ENCODE results near the gene PGLYRP2. TPM values are rescaled to one million over a fixed set of nuclear protein-coding genes. Genes with fewer than 3 reads are reported as not detected.

Gene PGLYRP2
- total and polyA plus RNA-seq, 9 of the 15 experiments (the other 6 are each of a cell fraction or from before 2014, with no cell fraction given), result not detected

DNA sequence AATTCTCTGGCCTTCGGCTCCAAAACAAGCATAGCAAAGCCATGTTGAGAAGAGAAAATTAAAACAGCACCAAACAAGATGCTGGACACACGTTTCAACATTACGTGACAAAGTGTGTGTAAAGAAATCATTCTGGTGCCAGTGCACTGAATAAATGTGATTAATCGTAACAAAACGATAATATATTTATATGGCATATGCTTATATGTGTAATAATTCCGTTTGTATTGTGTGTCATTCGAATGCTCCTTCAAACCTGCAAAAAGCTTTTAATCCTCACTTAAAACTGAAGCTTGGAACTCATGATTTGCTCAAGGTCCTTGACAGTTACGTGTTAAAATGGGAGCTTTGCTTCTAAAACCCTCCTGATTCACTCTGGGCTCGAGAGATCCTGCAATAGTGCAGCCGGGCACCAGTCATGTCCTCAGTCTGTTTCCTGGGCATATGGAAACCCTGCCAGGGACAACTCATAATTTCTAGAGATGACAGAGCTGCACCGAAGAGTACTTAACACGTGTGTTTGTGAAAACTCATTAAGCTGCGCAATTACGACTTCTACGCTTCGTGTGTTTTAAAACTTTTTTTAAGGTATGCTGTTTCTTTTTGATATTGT, 59.8 kb downstream of the PGLYRP2 start (continued):
- TF ChIP-seq, protein P1, sequence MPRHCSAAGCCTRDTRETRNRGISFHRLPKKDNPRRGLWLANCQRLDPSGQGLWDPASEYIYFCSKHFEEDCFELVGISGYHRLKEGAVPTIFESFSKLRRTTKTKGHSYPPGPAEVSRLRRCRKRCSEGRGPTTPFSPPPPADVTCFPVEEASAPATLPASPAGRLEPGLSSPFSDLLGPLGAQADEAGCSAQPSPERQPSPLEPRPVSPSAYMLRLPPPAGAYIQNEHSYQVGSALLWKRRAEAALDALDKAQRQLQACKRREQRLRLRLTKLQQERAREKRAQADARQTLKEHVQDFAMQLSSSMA (CRISPR knock-in tag; IDR thresholded peaks at IDR 0.05), result 0 out of 2 replicates have a peak, but pooled peaks have one; percentile 40
- TF ChIP-seq HEY1 (CRISPR knock-in tag; IDR thresholded peaks at IDR 0.05; ENCODE audit: borderline replicate concordance) (0 out of 2 replicates have a peak, but pooled peaks have one; percentile 65), SMARCA4 (IDR thresholded peaks at IDR 0.05) (0 out of 2 replicates have a peak, but pooled peaks have one; percentile 7), ESRRB (CRISPR knock-in tag; IDR thresholded peaks at IDR 0.05; ENCODE audit: borderline replicate concordance) (no peak), ELF1 (tag; IDR thresholded peaks at IDR 0.05) (0 out of 2 replicates have a peak, but pooled peaks have one; percentile 23), GMEB1 (CRISPR knock-in tag; IDR thresholded peaks at IDR 0.05) (0 out of 2 replicates have a peak, but pooled peaks have one; percentile 11), ZFP1 (CRISPR knock-in tag; IDR thresholded peaks at IDR 0.05) (no peak), FOXA1 (IDR thresholded peaks at IDR 0.05; ENCODE audit: borderline replicate concordance) (no peak), HNRNPL (IDR thresholded peaks at IDR 0.05; ENCODE audit: low read depth, low read length) (peak; percentile 59; the same call in 1 of the 2 replicates)

MicroRNAs within 50 kb of the gene (microRNA counts, 767-probe panel; counts per million panel counts)
- 870 counts per million, percentile 17 among the panel's probes with 10 or more counts for microRNA hsa-miR-1470

Small RNAs within 50 kb of the gene (microRNA-seq; reads per million reads assigned to microRNA genes)
- not detected for gene MIR1470 (ENCODE audit: borderline microRNAs expressed)

Small RNAs within 50 kb of the gene (small RNA-seq; reads per million reads assigned to genes)
- not detected for gene MIR1470

Other genes with a start within 250 kb of the PGLYRP2 start
Only the 7 nearest of the 11 such genes appear.
- gene BRD4, start 147.0 kb downstream of the PGLYRP2 start, total RNA-seq (2014; rRNA removed), result 15.6 and 24.0 TPM in 2 replicates
- 11.3 and 13.0 TPM in 2 replicates for gene BRD4, start 147.0 kb downstream of the PGLYRP2 start, total RNA-seq (2014; rRNA removed; fragmentation: Illumina TruSeq; extraction: Trizol)
- 16.1 and 18.2 TPM in 2 replicates for gene BRD4, start 147.0 kb downstream of the PGLYRP2 start, total RNA-seq (2015; rRNA removed; fragmentation: Illumina TruSeq; extraction: Trizol)
- gene BRD4, start 147.0 kb downstream of the PGLYRP2 start, total RNA-seq (2021), result 93.7 and 105 TPM in 2 replicates
- 8.9 and 11.0 TPM in 2 replicates for gene BRD4, start 147.0 kb downstream of the PGLYRP2 start, polyA plus RNA-seq (2011; rRNA removed)
- gene BRD4, start 147.0 kb downstream of the PGLYRP2 start, polyA plus RNA-seq (2014; fragmentation: Illumina TruSeq; extraction: Trizol), result 35.3 and 43.4 TPM in 2 replicates
- gene BRD4, start 147.0 kb downstream of the PGLYRP2 start, polyA plus RNA-seq (2014; fragmentation: Nextera tagmentation; extraction: Ambion mirVana), result 1 to 10 TPM; 1.8 to 5.4 TPM
- 23.3 and 24.3 TPM in 2 replicates for gene BRD4, start 147.0 kb downstream of the PGLYRP2 start, polyA plus RNA-seq (2014; rRNA removed)
- 33.5 and 34.2 TPM in 2 replicates for gene AKAP8, start 99.7 kb downstream of the PGLYRP2 start, total RNA-seq (2014; rRNA removed)
- 13.3 and 13.8 TPM in 2 replicates for gene AKAP8, start 99.7 kb downstream of the PGLYRP2 start, total RNA-seq (2014; rRNA removed; fragmentation: Illumina TruSeq; extraction: Trizol)
- gene AKAP8, start 99.7 kb downstream of the PGLYRP2 start, total RNA-seq (2015; rRNA removed; fragmentation: Illumina TruSeq; extraction: Trizol), result 20.2 and 22.6 TPM in 2 replicates
- 49.9 and 56.5 TPM in 2 replicates for gene AKAP8, start 99.7 kb downstream of the PGLYRP2 start, total RNA-seq (2021)
- gene AKAP8, start 99.7 kb downstream of the PGLYRP2 start, polyA plus RNA-seq (2011; rRNA removed), result 15.0 and 18.4 TPM in 2 replicates
- gene AKAP8, start 99.7 kb downstream of the PGLYRP2 start, polyA plus RNA-seq (2014; fragmentation: Illumina TruSeq; extraction: Trizol), result 14.6 and 17.0 TPM in 2 replicates
- 1 to 10 TPM; 3.4 to 4.4 TPM for gene AKAP8, start 99.7 kb downstream of the PGLYRP2 start, polyA plus RNA-seq (2014; fragmentation: Nextera tagmentation; extraction: Ambion mirVana)
- 25.5 and 27.4 TPM in 2 replicates for gene AKAP8, start 99.7 kb downstream of the PGLYRP2 start, polyA plus RNA-seq (2014; rRNA removed)
- gene AKAP8L, start 60.5 kb downstream of the PGLYRP2 start, total RNA-seq (2014; rRNA removed), result 108 and 121 TPM in 2 replicates
- 61.1 and 65.5 TPM in 2 replicates for gene AKAP8L, start 60.5 kb downstream of the PGLYRP2 start, total RNA-seq (2014; rRNA removed; fragmentation: Illumina TruSeq; extraction: Trizol)
- 66.6 and 70.7 TPM in 2 replicates for gene AKAP8L, start 60.5 kb downstream of the PGLYRP2 start, total RNA-seq (2015; rRNA removed; fragmentation: Illumina TruSeq; extraction: Trizol)
- gene AKAP8L, start 60.5 kb downstream of the PGLYRP2 start, total RNA-seq (2021), result 107 and 116 TPM in 2 replicates
- gene AKAP8L, start 60.5 kb downstream of the PGLYRP2 start, polyA plus RNA-seq (2011; rRNA removed), result 56.8 and 95.7 TPM in 2 replicates
- gene AKAP8L, start 60.5 kb downstream of the PGLYRP2 start, polyA plus RNA-seq (2014; fragmentation: Illumina TruSeq; extraction: Trizol), result 75.8 and 84.0 TPM in 2 replicates
- 1 to 10 TPM; 2.4 to 7.0 TPM for gene AKAP8L, start 60.5 kb downstream of the PGLYRP2 start, polyA plus RNA-seq (2014; fragmentation: Nextera tagmentation; extraction: Ambion mirVana)
- gene AKAP8L, start 60.5 kb downstream of the PGLYRP2 start, polyA plus RNA-seq (2014; rRNA removed), result 92.5 and 111 TPM in 2 replicates
- gene WIZ, start 29.5 kb downstream of the PGLYRP2 start, total RNA-seq (2014; rRNA removed), result 13.9 and 16.0 TPM in 2 replicates
- 1.1 and 1.3 TPM in 2 replicates for gene WIZ, start 29.5 kb downstream of the PGLYRP2 start, total RNA-seq (2014; rRNA removed; fragmentation: Illumina TruSeq; extraction: Trizol)
- gene WIZ, start 29.5 kb downstream of the PGLYRP2 start, total RNA-seq (2015; rRNA removed; fragmentation: Illumina TruSeq; extraction: Trizol), result 4.8 and 5.4 TPM in 2 replicates
- 32.7 and 37.5 TPM in 2 replicates for gene WIZ, start 29.5 kb downstream of the PGLYRP2 start, total RNA-seq (2021)
- 3.7 and 4.7 TPM in 2 replicates for gene WIZ, start 29.5 kb downstream of the PGLYRP2 start, polyA plus RNA-seq (2011; rRNA removed)
- 9.4 and 22.9 TPM in 2 replicates for gene WIZ, start 29.5 kb downstream of the PGLYRP2 start, polyA plus RNA-seq (2014; fragmentation: Illumina TruSeq; extraction: Trizol)
- gene WIZ, start 29.5 kb downstream of the PGLYRP2 start, polyA plus RNA-seq (2014; fragmentation: Nextera tagmentation; extraction: Ambion mirVana), result under 1 TPM; 0.06 to 0.08 TPM
- gene WIZ, start 29.5 kb downstream of the PGLYRP2 start, polyA plus RNA-seq (2014; rRNA removed), result 19.1 and 21.8 TPM in 2 replicates
- 0.04 TPM in 1 of 2 replicates, not detected in the other for gene RASAL3, start 15.0 kb downstream of the PGLYRP2 start, total RNA-seq (2014; rRNA removed)
- gene RASAL3, start 15.0 kb downstream of the PGLYRP2 start, total RNA-seq (2014; rRNA removed; fragmentation: Illumina TruSeq; extraction: Trizol), result not detected in 2 replicates
- gene RASAL3, start 15.0 kb downstream of the PGLYRP2 start, total RNA-seq (2015; rRNA removed; fragmentation: Illumina TruSeq; extraction: Trizol), result not detected in 2 replicates
- 0.44 and 0.87 TPM in 2 replicates for gene RASAL3, start 15.0 kb downstream of the PGLYRP2 start, total RNA-seq (2021)
- not detected in 2 replicates for gene RASAL3, start 15.0 kb downstream of the PGLYRP2 start, polyA plus RNA-seq (2011; rRNA removed)
- gene RASAL3, start 15.0 kb downstream of the PGLYRP2 start, polyA plus RNA-seq (2014; fragmentation: Illumina TruSeq; extraction: Trizol), result not detected in 2 replicates
- gene RASAL3, start 15.0 kb downstream of the PGLYRP2 start, polyA plus RNA-seq (2014; fragmentation: Nextera tagmentation; extraction: Ambion mirVana), result not detected
- 0.07 TPM in 1 of 2 replicates, not detected in the other for gene RASAL3, start 15.0 kb downstream of the PGLYRP2 start, polyA plus RNA-seq (2014; rRNA removed)
- gene CYP4F22, start 29.0 kb upstream of the PGLYRP2 start, total RNA-seq (2014; rRNA removed), result not detected in 2 replicates
- not detected in 2 replicates for gene CYP4F22, start 29.0 kb upstream of the PGLYRP2 start, total RNA-seq (2014; rRNA removed; fragmentation: Illumina TruSeq; extraction: Trizol)
- gene CYP4F22, start 29.0 kb upstream of the PGLYRP2 start, total RNA-seq (2015; rRNA removed; fragmentation: Illumina TruSeq; extraction: Trizol), result not detected in 2 replicates
- not detected in 2 replicates for gene CYP4F22, start 29.0 kb upstream of the PGLYRP2 start, total RNA-seq (2021)
- gene CYP4F22, start 29.0 kb upstream of the PGLYRP2 start, polyA plus RNA-seq (2011; rRNA removed), result not detected in 2 replicates
- gene CYP4F22, start 29.0 kb upstream of the PGLYRP2 start, polyA plus RNA-seq (2014; fragmentation: Illumina TruSeq; extraction: Trizol), result not detected in 2 replicates
- not detected for gene CYP4F22, start 29.0 kb upstream of the PGLYRP2 start, polyA plus RNA-seq (2014; fragmentation: Nextera tagmentation; extraction: Ambion mirVana)
- gene CYP4F22, start 29.0 kb upstream of the PGLYRP2 start, polyA plus RNA-seq (2014; rRNA removed), result not detected in 2 replicates
- not detected in 2 replicates for gene CYP4F8, start 135.7 kb upstream of the PGLYRP2 start, total RNA-seq (2014; rRNA removed)
- gene CYP4F8, start 135.7 kb upstream of the PGLYRP2 start, total RNA-seq (2014; rRNA removed; fragmentation: Illumina TruSeq; extraction: Trizol), result not detected in 2 replicates
- gene CYP4F8, start 135.7 kb upstream of the PGLYRP2 start, total RNA-seq (2015; rRNA removed; fragmentation: Illumina TruSeq; extraction: Trizol), result not detected in 2 replicates
- not detected in 2 replicates for gene CYP4F8, start 135.7 kb upstream of the PGLYRP2 start, total RNA-seq (2021)
- gene CYP4F8, start 135.7 kb upstream of the PGLYRP2 start, polyA plus RNA-seq (2011; rRNA removed), result not detected in 2 replicates
- gene CYP4F8, start 135.7 kb upstream of the PGLYRP2 start, polyA plus RNA-seq (2014; fragmentation: Illumina TruSeq; extraction: Trizol), result not detected in 2 replicates
- not detected for gene CYP4F8, start 135.7 kb upstream of the PGLYRP2 start, polyA plus RNA-seq (2014; fragmentation: Nextera tagmentation; extraction: Ambion mirVana)
- gene CYP4F8, start 135.7 kb upstream of the PGLYRP2 start, polyA plus RNA-seq (2014; rRNA removed), result not detected in 2 replicates